Thoracic aorta (tissue), 2 donors: ENCODE results near the gene PWWP2B. TPM values are rescaled to one million over a fixed set of nuclear protein-coding genes. Genes with fewer than 3 reads are reported as not detected.

Experiments
- ATAC-seq: fragments of 150-250 bp; one replicate; pipeline ENCODE4 v1.8.0; 2017; ENCODE audit warnings: low read depth; ENCODE audit not compliant: insufficient number of reproducible peaks, low FRiP score
- DNase-seq: peaks from one replicate; pipeline ENCODE4 v3.0.0-alpha.2; 2020; ENCODE audit warnings: low spot score
- H3K27ac ChIP-seq, 2 donors: fragments of 200-600 bp; sonication (generic); 1 replicate in 1 of 2; 2 replicates in 1 of 2; pipeline ENCODE4 v1.5.1; 2016; ENCODE audit warnings: mild to moderate bottlenecking in 2 of 2, moderate library complexity in 2 of 2
- H3K27me3 ChIP-seq: fragments of 200-600 bp; sonication (generic); replicated peaks from 2 replicates; pipeline ENCODE4 v1.6.0; 2016; ENCODE audit warnings: mild to moderate bottlenecking; ENCODE audit not compliant: insufficient read depth
- H3K36me3 ChIP-seq: fragments of 200-600 bp; sonication (generic); one replicate; pipeline ENCODE4 v1.5.1; 2016
- H3K4me1 ChIP-seq, 2 donors: fragments of 200-600 bp; sonication (generic); 1 replicate in 1 of 2; 2 replicates in 1 of 2; pipeline versions ENCODE4 v1.5.1 to v1.6.0; 2016; ENCODE audit warnings: low read depth in 2 of 2, mild to moderate bottlenecking in 1 of 2; ENCODE audit not compliant: control insufficient read depth in 1 of 2
- H3K4me3 ChIP-seq: fragments of 200-600 bp; sonication (generic); 2 replicates; pipeline ENCODE4 v1.5.1; 2016; ENCODE audit warnings: mild to moderate bottlenecking
- H3K9me3 ChIP-seq: fragments of 200-600 bp; sonication (generic); 2 replicates; pipeline ENCODE4 v1.5.1; 2016
- CTCF ChIP-seq: fragments of 200-600 bp; sonication (generic); IDR thresholded peaks from one replicate; pipeline ENCODE4 v1.5.1; 2019; ENCODE audit warnings: antibody characterized with exemption
- total RNA-seq, 2 donors: library from RNA; depleted of rRNA; stranded (reverse); fragments of >200 nt; gene quantifications; one replicate each; pipeline versions ENCODE4 v1.1.0 to v1.2.3, GENCODE V29; 2016

The PWWP2B gene
- total RNA-seq, 2 donors from 2014 or later: 5.3 to 7.8 TPM

GRCh38 chr10:132430231-132430743, 33.3 kb downstream of the PWWP2B start:
- H3K36me3 ChIP-seq: no peaks in the 10 kb centered on the region
- TF ChIP-seq CTCF: no peak
- H3K27me3 ChIP-seq: no peaks in the 10 kb centered on the region
- ATAC-seq: no peak
- no peaks in the 10 kb centered on the region for H3K9me3 ChIP-seq
- no peak overlapping the region for H3K4me3 ChIP-seq
- H3K4me1 ChIP-seq: no peaks in the 10 kb centered on the region
- H3K27ac ChIP-seq: no peak overlapping the region
- no peak for DNase-seq

GRCh38 chr10:132430861-132431271, 33.9 kb downstream of the PWWP2B start:
- H3K4me3 ChIP-seq: no peak overlapping the region
- H3K36me3 ChIP-seq: no peaks in the 10 kb centered on the region
- ATAC-seq: no peak
- H3K27ac ChIP-seq: no peak overlapping the region
- no peaks in the 10 kb centered on the region for H3K4me1 ChIP-seq
- no peaks in the 10 kb centered on the region for H3K9me3 ChIP-seq
- TF ChIP-seq CTCF: no peak
- DNase-seq: no peak
- H3K27me3 ChIP-seq: no peaks in the 10 kb centered on the region

GRCh38 chr10:132431537-132432175, 34.7 kb downstream of the PWWP2B start:
- Histone ChIP-seq H3K27ac (no peak overlapping the region), H3K9me3 (no peaks in the 10 kb centered on the region), H3K4me1 (no peaks in the 10 kb centered on the region), H3K4me3 (no peak overlapping the region), H3K27me3 (no peaks in the 10 kb centered on the region), H3K36me3 (no peaks in the 10 kb centered on the region)
- no peak for TF ChIP-seq CTCF
- ATAC-seq (no peak), DNase-seq (no peak)

GRCh38 chr10:132432176-132432540, 35.2 kb downstream of the PWWP2B start:
- H3K4me1 ChIP-seq: no peaks in the 10 kb centered on the region
- no peak overlapping the region for H3K4me3 ChIP-seq
- H3K27me3 ChIP-seq: no peaks in the 10 kb centered on the region
- H3K36me3 ChIP-seq: no peaks in the 10 kb centered on the region
- ATAC-seq (no peak), DNase-seq (no peak)
- H3K9me3 ChIP-seq: no peaks in the 10 kb centered on the region
- no peak for TF ChIP-seq CTCF
- no peak overlapping the region for H3K27ac ChIP-seq

- no peak overlapping the region for H3K4me3 ChIP-seq
- ATAC-seq: no peak
- H3K36me3 ChIP-seq: no peaks in the 10 kb centered on the region
- TF ChIP-seq CTCF: no peak
- no peaks in the 10 kb centered on the region for H3K4me1 ChIP-seq
- DNase-seq: no peak
- no peak overlapping the region for H3K27ac ChIP-seq
- no peaks in the 10 kb centered on the region for H3K9me3 ChIP-seq
- H3K27me3 ChIP-seq: no peaks in the 10 kb centered on the region
These were observed 36.8 kb downstream of the PWWP2B start for GRCh38 chr10:132433671-132434340.
